Tibial artery (tissue), 4 donors: ENCODE measurements around the gene C10orf90.

ENCODE experiments used
- DNase-seq, 2 donors: peaks; one replicate each; pipeline ENCODE4 v3.0.0-alpha.2; 2019
- H3K27ac ChIP-seq, 2 donors: fragments of 200-600 bp; sonication (generic) in 1 of 2; 1 replicate in 1 of 2; 2 replicates in 1 of 2; pipeline ENCODE4 v1.5.1; 2018 to 2019; ENCODE audit warnings: mild to moderate bottlenecking in 1 of 2
- H3K27me3 ChIP-seq, 2 donors: fragments of 200-600 bp; sonication (generic) in 1 of 2; one replicate each; pipeline versions ENCODE4 v1.5.1 to v1.6.0; 2016 to 2019
- H3K36me3 ChIP-seq, 3 donors: fragments of 200-600 bp; sonication (generic) in 2 of 3; one replicate each; pipeline ENCODE4 v1.5.1; 2016 to 2019; ENCODE audit warnings: mild to moderate bottlenecking in 2 of 3
- H3K4me1 ChIP-seq, 4 donors: fragments of 200-600 bp; sonication (generic) in 2 of 4; 1 replicate in 3 of 4; 2 replicates in 1 of 4; pipeline ENCODE4 v1.5.1; 2016 to 2019
- H3K4me3 ChIP-seq, 2 donors: fragments of 200-600 bp; sonication (generic) in 1 of 2; 1 replicate in 1 of 2; 2 replicates in 1 of 2; pipeline ENCODE4 v1.5.1; 2018 to 2019; ENCODE audit warnings: mild to moderate bottlenecking in 2 of 2
- H3K9me3 ChIP-seq, 3 donors: fragments of 200-600 bp; sonication (generic) in 1 of 3; one replicate each; pipeline ENCODE4 v1.5.1; 2016 to 2019
- CTCF ChIP-seq, 2 experiments: fragments of 200-600 bp in 1 of 2; fragments of 450-650 bp in 1 of 2; IDR thresholded peaks; one replicate each; pipeline ENCODE4 v1.5.1; 2017 to 2019; ENCODE audit warnings: antibody characterized with exemption in 2 of 2, mild to moderate bottlenecking in 1 of 2, moderate library complexity in 1 of 2
- intact Hi-C: fragments of 100-400 bp; cut with DNase I; formaldehyde crosslinking; loops from one replicate; pipeline ENCODE4 v1.15.0; 2023; ENCODE audit warnings: low total_unique reads

Gene C10orf90

GRCh38 chr10:126397640-126398382 is 272.7 kb downstream of the C10orf90 start:
- H3K27ac ChIP-seq, result no peak overlapping the region

GRCh38 chr10:126397156-126397555 is 273.3 kb downstream of the C10orf90 start:
- Histone ChIP-seq H3K4me3 (no peak overlapping the region), H3K36me3 (no peaks in the 10 kb centered on the region), H3K9me3 (no peaks in the 10 kb centered on the region), H3K27ac (no peak overlapping the region), H3K27me3 (no peaks in the 10 kb centered on the region), H3K4me1 (no peaks in the 10 kb centered on the region)
- intact Hi-C loops, result no loop called here
- no peak for TF ChIP-seq CTCF (IDR thresholded peaks at IDR 0.05)
- DNase-seq, result no peak

More at GRCh38 chr10:126397640-126398382, 272.7 kb downstream of the C10orf90 start:
- TF ChIP-seq CTCF (IDR thresholded peaks at IDR 0.05), result no peak
- Histone ChIP-seq H3K27me3 (no peaks in the 10 kb centered on the region), H3K36me3 (no peaks in the 10 kb centered on the region), H3K4me3 (no peak overlapping the region), H3K4me1 (no peaks in the 10 kb centered on the region), H3K9me3 (no peaks in the 10 kb centered on the region)
- intact Hi-C loops, result no loop called here
- DNase-seq, result peak in 1 of 2 donors; percentile 39

GRCh38 chr10:126394948-126395347 is 275.5 kb downstream of the C10orf90 start:
- H3K36me3 ChIP-seq, result no peaks in the 10 kb centered on the region
- no peaks in the 10 kb centered on the region for H3K9me3 ChIP-seq
- no peaks in the 10 kb centered on the region for H3K27me3 ChIP-seq
- intact Hi-C loops, result no loop called here
- no peak overlapping the region for H3K27ac ChIP-seq
- DNase-seq, result no peak
- H3K4me3 ChIP-seq, result no peak overlapping the region
- no peak for TF ChIP-seq CTCF (IDR thresholded peaks at IDR 0.05)
- peaks cover 0 to 8% (median 3%) of the 10 kb centered on the region in 4 donors for H3K4me1 ChIP-seq

- peaks cover 0 to 15% (median 6%) of the 10 kb centered on the region in 4 donors for H3K4me1 ChIP-seq
- H3K9me3 ChIP-seq, result no peaks in the 10 kb centered on the region
- H3K36me3 ChIP-seq, result no peaks in the 10 kb centered on the region
- DNase-seq, result no peak
- no peak overlapping the region for H3K4me3 ChIP-seq
- no peaks in the 10 kb centered on the region for H3K27me3 ChIP-seq
- intact Hi-C loops, result no loop called here
- no peak for TF ChIP-seq CTCF (IDR thresholded peaks at IDR 0.05)
- H3K27ac ChIP-seq, result no peak overlapping the region
These were observed 277.4 kb downstream of the C10orf90 start for GRCh38 chr10:126393076-126393475.

GRCh38 chr10:126392469-126392868 is 278.0 kb downstream of the C10orf90 start:
- no peak for DNase-seq
- H3K27ac ChIP-seq, result no peak overlapping the region
- H3K4me1 ChIP-seq, result peaks cover 0 to 21% (median 10%) of the 10 kb centered on the region in 4 donors
- H3K36me3 ChIP-seq, result no peaks in the 10 kb centered on the region
- no peak overlapping the region for H3K4me3 ChIP-seq
- no peaks in the 10 kb centered on the region for H3K9me3 ChIP-seq
- TF ChIP-seq CTCF (IDR thresholded peaks at IDR 0.05), result no peak
- no peaks in the 10 kb centered on the region for H3K27me3 ChIP-seq
- intact Hi-C loops, result no loop called here
